ENCODE data around the gene MYORG.

Gene MYORG

DNA sequence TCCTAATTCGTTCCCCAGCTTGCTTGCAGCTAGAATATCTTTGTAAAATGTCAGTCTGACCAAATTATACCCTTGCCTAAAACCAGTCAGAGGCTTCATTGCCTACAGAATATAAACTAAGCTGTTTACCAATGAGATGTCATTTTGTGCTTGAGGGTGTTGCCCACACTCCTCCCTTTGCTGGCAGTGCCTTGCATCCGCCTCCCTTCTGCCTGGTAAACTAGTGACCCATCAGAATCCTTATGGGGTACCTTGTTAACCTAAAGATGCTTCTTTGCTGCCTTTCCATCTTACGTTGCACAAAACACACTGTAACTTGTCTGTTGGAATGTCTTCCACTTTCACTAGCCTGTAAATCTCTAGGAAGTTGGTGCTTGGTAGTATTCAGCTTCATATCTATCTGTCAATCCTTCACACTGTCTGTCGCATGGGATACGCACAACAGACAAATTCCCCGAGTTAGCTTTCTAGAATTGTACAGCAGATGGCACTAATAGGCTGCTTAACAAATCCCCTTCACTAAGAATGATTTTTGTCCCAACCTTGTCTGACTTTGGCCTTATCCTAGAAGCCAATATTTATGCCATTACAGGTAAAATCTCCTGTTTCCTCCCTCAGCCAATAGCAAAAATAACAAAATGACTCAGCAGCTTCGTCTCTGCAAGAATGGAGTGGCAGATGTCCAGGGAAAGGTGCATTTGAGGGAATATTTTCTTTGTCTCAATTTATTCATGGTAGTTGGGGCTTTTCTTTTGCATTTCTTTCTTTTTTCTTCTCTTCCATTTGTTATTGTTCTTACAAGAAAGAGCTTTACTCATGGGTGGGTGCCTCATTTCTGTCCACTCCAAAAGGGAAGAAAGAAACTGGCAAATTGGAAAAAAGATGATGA lies 44.4 kb downstream of the MYORG start:
- FAIRE-seq = peak; percentile 59

DNA sequence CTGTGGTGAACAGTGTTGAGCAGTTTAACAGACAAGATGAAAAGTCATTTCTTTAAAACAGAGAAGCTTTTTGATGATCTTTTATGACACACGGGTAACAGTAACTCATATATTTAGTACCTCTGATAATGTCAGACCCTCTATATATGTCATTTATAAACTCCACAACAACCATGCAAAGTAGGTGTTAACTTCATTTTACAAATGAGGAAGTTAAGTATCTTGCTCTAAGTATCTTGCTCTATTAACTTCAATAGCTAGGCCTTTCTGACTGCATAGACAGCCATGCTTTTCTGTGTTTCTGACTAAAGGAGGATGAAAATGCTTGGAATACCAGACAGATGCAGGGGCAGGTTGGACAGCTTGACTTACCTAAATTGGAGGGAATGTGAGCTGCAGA lies 45.5 kb downstream of the MYORG start:
- no peak for FAIRE-seq

DNA sequence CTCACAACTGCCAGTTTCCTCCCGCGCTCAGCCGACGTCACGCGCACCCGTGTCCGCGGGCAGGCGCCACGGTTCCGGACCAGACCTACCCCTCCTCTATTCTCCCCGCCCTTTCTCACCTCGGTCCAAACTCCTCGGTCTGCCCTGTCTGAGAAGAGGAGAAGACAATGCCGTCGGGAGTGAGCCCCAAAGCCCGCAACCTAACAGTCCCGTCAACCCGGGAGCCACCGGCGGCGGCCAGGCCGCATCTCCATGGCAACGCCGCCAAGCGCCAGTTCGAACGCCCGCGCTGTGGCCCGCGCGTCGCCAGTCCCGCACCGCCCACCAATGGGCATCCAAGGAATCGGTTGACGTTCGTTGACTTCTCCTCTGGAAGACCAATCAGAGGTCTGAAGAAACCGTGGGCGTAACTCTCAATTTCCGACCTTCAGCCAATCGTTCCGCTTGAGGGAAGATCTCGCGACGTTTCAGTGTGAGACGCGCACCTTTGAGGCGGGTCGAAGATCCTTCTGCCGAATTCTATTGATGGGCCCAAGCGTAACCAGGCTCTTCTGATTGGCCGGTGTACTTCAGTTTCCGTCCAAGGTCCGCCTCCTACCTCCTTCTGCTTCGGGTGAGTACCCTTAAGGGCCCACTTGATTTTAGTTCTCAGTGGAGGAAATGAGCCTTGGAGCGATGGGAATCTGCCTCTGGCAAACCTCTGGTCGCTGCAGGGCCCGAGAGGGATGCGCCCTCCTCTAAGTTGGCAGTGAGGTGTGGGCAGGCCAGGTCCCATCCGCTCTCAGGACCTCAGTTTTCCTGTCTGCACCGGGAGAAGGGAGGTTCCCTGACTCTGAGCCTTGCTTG lies 47.5 kb downstream of the MYORG start, which contains the start of the genes KIF24 and NUDT2:
KIF24 (minus strand) TSS at position 282 of the 846 bp plus-strand sequence. CDS start 17,922 bp downstream, outside the sequence.
NUDT2 (plus strand) TSS at position 583 of the 846 bp plus-strand sequence. CDS start 9,471 bp downstream, outside the sequence.
- FAIRE-seq = peak; percentile 99

DNA sequence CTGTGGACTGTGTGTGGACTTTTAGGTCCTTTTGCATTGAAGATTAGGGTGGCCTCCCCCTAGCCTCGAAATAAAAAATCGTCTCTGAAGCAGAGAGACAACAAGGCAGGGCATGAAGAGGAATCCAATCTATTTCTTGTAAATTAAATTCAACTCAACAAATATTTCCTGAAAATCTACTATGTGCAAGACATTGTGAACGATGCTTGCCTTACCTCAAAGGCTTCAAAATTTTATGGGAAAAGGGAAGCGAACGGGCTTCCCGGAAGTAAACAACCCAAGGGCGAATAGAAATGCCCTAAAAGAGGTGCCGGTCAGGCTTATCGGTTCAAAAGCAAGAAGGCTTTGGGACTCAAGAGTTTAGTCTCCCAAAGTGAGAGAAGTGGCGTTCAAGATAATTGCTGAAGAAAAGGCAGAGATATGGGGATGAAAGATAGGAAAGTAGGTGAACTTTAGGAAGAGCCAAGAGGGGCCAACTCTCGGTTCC lies 48.2 kb downstream of the MYORG start:
- peak; percentile 74 for FAIRE-seq

DNA sequence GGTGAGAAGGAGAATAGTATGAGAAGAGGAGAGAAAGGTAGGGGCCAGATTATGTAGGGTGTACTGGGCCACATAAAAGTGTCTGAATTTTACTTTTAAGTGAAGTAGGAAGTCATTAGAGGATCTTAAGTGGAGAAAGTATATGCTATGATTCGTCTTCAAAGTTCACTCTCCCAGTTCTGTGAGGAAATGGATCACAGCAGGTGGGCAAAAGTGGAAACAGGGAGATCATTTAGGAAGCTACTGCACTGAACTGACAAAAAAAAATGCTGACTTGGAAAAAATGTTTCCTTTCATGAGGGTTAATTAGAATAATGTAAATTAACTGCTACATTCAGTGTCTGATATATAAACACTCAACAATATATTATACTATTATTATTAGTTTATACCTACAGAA lies 50.0 kb downstream of the MYORG start:
- FAIRE-seq = no peak

DNA sequence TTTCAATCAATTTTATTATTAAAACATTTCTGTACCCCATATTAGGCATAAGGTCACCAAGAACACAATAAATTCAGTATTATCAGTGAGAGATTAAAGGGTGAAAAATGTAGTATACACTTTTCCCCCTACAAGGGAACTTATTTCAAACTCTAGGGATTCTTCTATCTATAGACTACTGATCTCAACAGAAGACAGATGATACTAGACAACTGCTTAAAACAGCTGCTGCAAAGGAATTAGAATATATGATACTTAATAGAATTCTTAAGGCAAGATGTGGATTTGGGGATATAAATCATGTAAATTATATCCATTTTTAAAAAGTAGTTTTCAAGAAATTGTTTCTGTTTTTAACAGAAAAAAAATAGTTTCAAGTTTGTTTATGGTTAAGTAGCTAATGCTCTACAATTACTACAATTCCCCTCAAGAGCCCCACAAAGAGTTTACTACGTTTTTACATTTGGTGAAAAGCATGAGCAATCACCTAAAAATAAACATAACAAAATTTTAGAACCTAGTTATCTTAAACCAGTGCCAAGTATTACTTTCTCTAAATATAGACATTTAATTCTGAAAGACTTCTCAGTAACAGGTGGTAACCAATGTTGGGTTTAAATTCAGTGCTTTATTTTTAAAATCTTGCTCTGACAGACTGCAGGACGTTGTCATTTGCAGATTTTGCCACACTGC lies 53.7 kb downstream of the MYORG start:
- FAIRE-seq = no peak

DNA sequence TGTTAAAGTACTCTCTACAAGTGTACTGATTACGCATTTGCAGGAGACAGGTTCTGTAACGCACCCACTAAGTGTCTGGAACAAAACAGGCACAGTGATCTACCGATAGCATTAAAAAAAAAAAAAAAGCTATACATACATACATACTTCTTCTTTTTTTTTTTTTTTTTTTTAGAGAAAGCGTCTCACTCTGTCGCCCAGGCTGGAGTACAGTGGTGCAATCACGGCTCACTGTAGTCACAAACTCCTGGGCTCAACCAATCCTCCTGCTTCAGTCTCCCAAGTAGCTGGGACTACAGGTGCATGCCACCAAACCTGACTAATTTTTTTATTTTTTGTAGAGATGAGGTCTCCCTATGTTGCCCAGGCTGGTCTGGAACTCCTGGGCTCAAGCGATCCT lies 55.2 kb downstream of the MYORG start:
- no peak for FAIRE-seq

DNA sequence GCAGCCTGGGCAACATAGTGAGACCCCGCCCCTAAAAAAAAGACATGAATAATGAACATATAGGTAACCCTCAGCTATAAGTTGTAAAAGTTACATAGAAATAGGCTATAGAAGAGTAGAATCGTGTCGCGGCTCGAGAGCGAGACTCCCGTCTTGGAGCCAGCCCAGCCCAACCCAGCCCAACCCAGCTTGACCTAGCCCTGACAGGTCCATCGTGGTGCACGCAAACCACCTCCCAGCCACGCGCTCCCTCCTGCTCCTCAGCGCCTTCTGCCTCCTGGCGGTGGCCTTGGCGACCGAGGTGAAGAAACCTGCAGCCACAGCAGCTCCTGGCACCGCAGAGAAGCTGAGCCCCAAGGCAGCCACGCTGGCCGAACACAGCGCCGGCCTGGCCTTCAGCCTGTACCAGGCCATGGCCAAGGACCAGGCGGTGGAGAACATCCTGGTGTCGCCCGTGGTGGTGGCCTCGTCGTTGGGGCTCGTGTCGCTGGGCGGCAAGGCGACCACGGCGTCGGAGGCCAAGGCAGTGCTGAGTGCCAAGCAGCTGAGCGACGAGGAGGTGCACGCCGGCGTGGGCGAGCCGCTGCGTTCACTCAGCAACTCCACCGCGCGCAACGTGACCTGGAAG lies 58.4 kb downstream of the MYORG start:
- no peak for FAIRE-seq

DNA sequence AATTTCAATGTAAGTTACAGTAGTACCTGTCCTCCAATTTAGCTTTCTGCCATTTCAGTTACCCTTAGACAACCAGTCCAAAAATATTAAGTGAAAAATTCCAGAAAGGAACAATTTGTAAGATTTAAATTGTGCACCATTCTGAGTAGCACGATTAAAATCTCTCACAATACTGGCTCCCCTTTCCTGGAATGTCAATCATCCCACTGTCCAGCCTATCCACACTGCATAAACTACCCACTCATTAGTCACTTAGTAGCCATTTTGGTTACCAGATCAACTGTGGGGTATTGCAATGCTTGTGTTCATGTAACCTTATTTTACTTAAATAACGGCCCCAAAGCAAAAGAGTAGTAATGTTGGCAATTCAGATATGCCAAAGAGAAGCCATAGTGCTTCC lies 59.3 kb downstream of the MYORG start:
- FAIRE-seq = no peak
